Ovary (tissue), 9 donors: Measurements from ENCODE around the gene LIPH. TPM values are rescaled to one million over a fixed set of nuclear protein-coding genes. Genes with fewer than 3 reads are reported as not detected.
A peak's percentile ranks its signal among the peaks of the same experiment; 100 is the strongest.

Experiments
- DNase-seq, 5 donors: peaks; one replicate each; pipeline ENCODE4 v3.0.0-alpha.2; 2019 to 2020
- H3K27ac ChIP-seq, 2 donors: fragments of 200-600 bp; one replicate each; pipeline versions ENCODE4 v1.5.1 to v1.8.0; 2019 to 2022
- H3K27me3 ChIP-seq: fragments of 200-600 bp; one replicate; pipeline ENCODE4 v1.8.0; 2022
- H3K36me3 ChIP-seq: fragments of 200-600 bp; sonication (generic); one replicate; pipeline ENCODE4 v1.5.1; 2019
- H3K4me1 ChIP-seq: one replicate; pipeline ENCODE4 v1.8.1; 2013; ENCODE audit warnings: mild to moderate bottlenecking, moderate library complexity; ENCODE audit not compliant: insufficient read depth
- H3K4me3 ChIP-seq: fragments of 200-600 bp; sonication (generic); one replicate; pipeline ENCODE4 v1.5.1; 2017
- H3K9me3 ChIP-seq, 2 donors: fragments of 200-600 bp in 1 of 2; sonication (generic) in 1 of 2; one replicate each; pipeline versions ENCODE4 v1.5.1 to v1.8.1; 2013 to 2019; ENCODE audit warnings: mild to moderate bottlenecking in 1 of 2, moderate library complexity in 1 of 2
- EP300 ChIP-seq: sonication (generic); formaldehyde crosslinking; IDR thresholded peaks from one replicate; pipeline ENCODE4 v1.6.1; 2017; ENCODE audit warnings: antibody characterized with exemption
- POLR2A ChIP-seq: fragments of 450-650 bp; IDR thresholded peaks from one replicate; pipeline ENCODE4 v1.6.1; 2017; ENCODE audit warnings: antibody characterized with exemption, mild to moderate bottlenecking, moderate library complexity
- WGBS, 3 donors: extraction: QIAGEN DNeasy Blood & Tissue Kit in 1 of 3; methylation state at CpG; one replicate each; pipeline versions ENCODE4 v1.1.5 to v1.1.7; 2013 to 2017; 5-methylcytosine and 5-hydroxymethylcytosine counted together
- intact Hi-C, 4 donors: fragments of 100-400 bp; cut with DNase I; formaldehyde crosslinking; loops; one replicate each; pipeline versions ENCODE4 v1.11.0 to v1.15.1; 2022 to 2023
- polyA plus RNA-seq, 2 donors: library from polyadenylated mRNA; stranded (reverse); fragments of 200-250 nt in 1 of 2; fragments of 350-450 nt in 1 of 2; fragmentation: Illumina TruSeq in 1 of 2; extraction: RNeasy Lipid Tissue Mini Kit (QIAGEN cat#74804) in 1 of 2; gene quantifications; one replicate each; pipeline ENCODE4 v1.2.3, GENCODE V29; 2013 to 2014
- total RNA-seq, 7 donors: library from RNA; depleted of rRNA in 2 of 7; stranded (reverse); fragments of >200 nt in 2 of 7; fragmentation: NEBNext Ultra II Directional in 3 of 7; extraction: Animal tissue kit (Norgen Biotek cat#: 25700) in 3 of 7; gene quantifications; one replicate each; pipeline versions ENCODE4 v1.1.0 to v1.2.4, GENCODE V29; 2016 to 2023
- TF ChIP-seq, protein P1 (sequence below), 3 donors: fragments of 450-650 bp in 2 of 3; fragments of 200-600 bp in 1 of 3; IDR thresholded peaks; one replicate each; pipeline versions ENCODE4 v1.5.1 to v1.8.0; 2016 to 2022; ENCODE audit warnings: antibody characterized with exemption in 3 of 3, mild to moderate bottlenecking in 1 of 3
- donor health status: DM: no; HTN: no; CAD: no; lungs with moderate emphysema.
- donor health status: DM: no; HTN: no; CAD: no.
- donor health status: Bipolar disorder and iron deficiency.
- donor health status: DM: yes; HTN: yes; CAD: no.
- donor health status: DM: no; HTN: no; CAD: no.
- donor health status: DM: yes; HTN: yes; CAD: no.

LIPH gene
- total and polyA plus RNA-seq, 9 donors: 0.12 to 12.1 (median 0.69) TPM; not detected in 2

DNA sequence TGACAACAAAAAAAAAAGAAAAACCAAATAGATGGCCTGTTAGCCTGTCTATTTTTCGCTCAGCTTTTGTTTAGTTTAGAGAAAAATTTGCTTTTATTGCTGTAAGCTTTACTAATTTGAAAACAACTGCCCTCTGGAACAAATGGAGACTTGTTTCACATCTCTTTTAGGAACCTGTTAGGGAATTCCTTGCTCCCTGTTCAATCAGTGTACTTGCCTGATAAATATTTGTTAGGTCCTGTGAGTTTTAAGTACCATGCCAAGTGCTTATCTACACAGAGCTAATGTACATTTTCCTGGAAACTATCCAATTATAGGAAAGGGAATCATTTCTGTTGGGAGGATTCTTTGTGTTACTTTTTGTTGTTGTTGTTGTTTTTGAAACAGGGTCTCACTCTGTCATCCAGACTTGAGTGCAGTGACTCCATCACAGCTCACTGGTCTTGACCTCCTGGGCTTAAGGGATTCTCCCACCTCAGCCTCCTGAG is 3.5 kb upstream of the LIPH start:
- TF ChIP-seq EP300 (no peak), POLR2A (no peak)
- TF ChIP-seq, protein P1, sequence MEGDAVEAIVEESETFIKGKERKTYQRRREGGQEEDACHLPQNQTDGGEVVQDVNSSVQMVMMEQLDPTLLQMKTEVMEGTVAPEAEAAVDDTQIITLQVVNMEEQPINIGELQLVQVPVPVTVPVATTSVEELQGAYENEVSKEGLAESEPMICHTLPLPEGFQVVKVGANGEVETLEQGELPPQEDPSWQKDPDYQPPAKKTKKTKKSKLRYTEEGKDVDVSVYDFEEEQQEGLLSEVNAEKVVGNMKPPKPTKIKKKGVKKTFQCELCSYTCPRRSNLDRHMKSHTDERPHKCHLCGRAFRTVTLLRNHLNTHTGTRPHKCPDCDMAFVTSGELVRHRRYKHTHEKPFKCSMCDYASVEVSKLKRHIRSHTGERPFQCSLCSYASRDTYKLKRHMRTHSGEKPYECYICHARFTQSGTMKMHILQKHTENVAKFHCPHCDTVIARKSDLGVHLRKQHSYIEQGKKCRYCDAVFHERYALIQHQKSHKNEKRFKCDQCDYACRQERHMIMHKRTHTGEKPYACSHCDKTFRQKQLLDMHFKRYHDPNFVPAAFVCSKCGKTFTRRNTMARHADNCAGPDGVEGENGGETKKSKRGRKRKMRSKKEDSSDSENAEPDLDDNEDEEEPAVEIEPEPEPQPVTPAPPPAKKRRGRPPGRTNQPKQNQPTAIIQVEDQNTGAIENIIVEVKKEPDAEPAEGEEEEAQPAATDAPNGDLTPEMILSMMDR (IDR thresholded peaks at IDR 0.05): no peak
- peaks cover 2% of the 10 kb centered on the region for H3K4me1 ChIP-seq
- intact Hi-C loops: no loop called here
- WGBS, 3 donors: 32 to 65% (median 57%) methylated on average over 1 of the region's 1 CpG
- DNase-seq: no peak
- no peak overlapping the region for H3K27ac ChIP-seq
- H3K4me3 ChIP-seq: no peak overlapping the region
- H3K36me3 ChIP-seq: no peaks in the 10 kb centered on the region
- H3K9me3 ChIP-seq: no peaks in the 10 kb centered on the region
- H3K27me3 ChIP-seq: no peaks in the 10 kb centered on the region

DNA sequence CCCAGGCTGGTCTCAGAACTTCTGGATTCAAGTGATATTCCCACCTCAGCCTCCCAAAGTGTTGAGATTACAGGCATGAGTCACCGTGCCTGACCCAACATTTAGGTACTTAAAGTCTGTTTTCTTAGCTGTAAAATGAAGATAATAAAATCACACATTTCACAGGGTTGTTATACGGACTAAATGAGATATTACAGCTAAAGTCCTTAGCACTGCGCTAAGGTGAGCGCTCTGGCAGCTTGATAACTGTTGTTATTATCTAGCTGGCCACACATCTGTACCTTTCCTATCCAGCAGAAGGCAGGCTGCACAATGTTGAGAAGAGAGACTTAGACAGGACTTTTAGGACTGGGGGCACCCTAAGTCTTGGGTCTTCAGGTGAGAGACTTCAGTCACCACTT is 2.7 kb upstream of the LIPH start:
- H3K27me3 ChIP-seq: no peaks in the 10 kb centered on the region
- no peaks in the 10 kb centered on the region for H3K36me3 ChIP-seq
- TF ChIP-seq EP300 (no peak), POLR2A (no peak)
- TF ChIP-seq, protein P1 (IDR thresholded peaks at IDR 0.05): no peak
- intact Hi-C loops: no loop called here
- H3K4me3 ChIP-seq: no peak overlapping the region
- no peaks in the 10 kb centered on the region for H3K9me3 ChIP-seq
- no peak overlapping the region for H3K27ac ChIP-seq
- peaks cover 2% of the 10 kb centered on the region for H3K4me1 ChIP-seq
- no peak for DNase-seq
- WGBS, 3 donors: 79 to 88% (median 87%) methylated on average over 4 of the region's 4 CpGs

DNA sequence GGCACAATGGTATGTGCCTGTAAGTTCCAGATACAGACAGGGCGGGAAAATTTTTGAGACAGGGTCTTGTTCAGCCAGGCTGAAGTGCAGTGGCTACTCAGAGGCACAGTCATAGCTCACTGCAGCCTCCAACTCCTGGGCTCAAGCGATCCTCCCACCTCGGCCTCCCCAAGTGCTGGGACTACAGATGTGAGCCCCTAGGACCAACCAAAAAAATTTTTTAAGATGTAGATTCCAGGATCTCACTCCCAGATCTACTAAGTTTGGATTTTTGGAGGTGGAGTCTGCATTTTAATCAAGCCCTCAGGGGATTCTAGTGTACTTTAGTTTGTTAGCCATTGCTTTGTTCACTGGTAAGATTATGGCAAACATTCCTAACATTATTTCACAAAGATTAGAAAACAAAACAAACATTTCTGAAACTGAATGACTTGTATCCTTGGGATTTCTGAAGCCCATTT is 2.7 kb downstream of the LIPH start:
- H3K27ac ChIP-seq: no peak overlapping the region
- H3K27me3 ChIP-seq: no peaks in the 10 kb centered on the region
- no peaks in the 10 kb centered on the region for H3K9me3 ChIP-seq
- WGBS, 3 donors: 55 to 59% (median 55%) methylated on average over 3 of the region's 3 CpGs
- no peaks in the 10 kb centered on the region for H3K36me3 ChIP-seq
- TF ChIP-seq, protein P1 (IDR thresholded peaks at IDR 0.05): no peak
- TF ChIP-seq POLR2A (no peak), EP300 (no peak)
- DNase-seq: no peak
- no peak overlapping the region for H3K4me3 ChIP-seq
- no peaks in the 10 kb centered on the region for H3K4me1 ChIP-seq
- intact Hi-C loops: no loop called here

- TF ChIP-seq, protein P1 (IDR thresholded peaks at IDR 0.05): no peak
- no peak for TF ChIP-seq EP300
- no peak for TF ChIP-seq POLR2A
- 4% methylated on average over 3 of the region's 3 CpGs for WGBS, 3 donors
- peak in 3 of 5 donors; percentile 56 to 77 (median 61) for DNase-seq
- Histone ChIP-seq H3K4me3 (no peak overlapping the region), H3K9me3 (no peaks in the 10 kb centered on the region), H3K27ac (no peak overlapping the region), H3K36me3 (no peaks in the 10 kb centered on the region), H3K4me1 (no peaks in the 10 kb centered on the region), H3K27me3 (no peaks in the 10 kb centered on the region)
- intact Hi-C loops: no loop called here
These were observed 3.3 kb downstream of the LIPH start for GRCh38 chr3:185549122-185549521.
